HG03378 (cell line): ENCODE measurements around the gene NPNT.
A peak's percentile ranks its signal among the peaks of the same experiment; 100 is the strongest.
"Not testable (repeated sequence)": the region's sequence is repeated elsewhere in the genome, so short reads cannot be mapped to it uniquely, and the experiment has no call there.

Experiments
- ATAC-seq: cut with Tn5 transposase; IDR thresholded peaks from one replicate; pipeline ENCODE4 v1.9.1; 2021; ENCODE audit warnings: mild to moderate bottlenecking, moderate library complexity; ENCODE audit not compliant: unreplicated experiment

Gene NPNT

DNA sequence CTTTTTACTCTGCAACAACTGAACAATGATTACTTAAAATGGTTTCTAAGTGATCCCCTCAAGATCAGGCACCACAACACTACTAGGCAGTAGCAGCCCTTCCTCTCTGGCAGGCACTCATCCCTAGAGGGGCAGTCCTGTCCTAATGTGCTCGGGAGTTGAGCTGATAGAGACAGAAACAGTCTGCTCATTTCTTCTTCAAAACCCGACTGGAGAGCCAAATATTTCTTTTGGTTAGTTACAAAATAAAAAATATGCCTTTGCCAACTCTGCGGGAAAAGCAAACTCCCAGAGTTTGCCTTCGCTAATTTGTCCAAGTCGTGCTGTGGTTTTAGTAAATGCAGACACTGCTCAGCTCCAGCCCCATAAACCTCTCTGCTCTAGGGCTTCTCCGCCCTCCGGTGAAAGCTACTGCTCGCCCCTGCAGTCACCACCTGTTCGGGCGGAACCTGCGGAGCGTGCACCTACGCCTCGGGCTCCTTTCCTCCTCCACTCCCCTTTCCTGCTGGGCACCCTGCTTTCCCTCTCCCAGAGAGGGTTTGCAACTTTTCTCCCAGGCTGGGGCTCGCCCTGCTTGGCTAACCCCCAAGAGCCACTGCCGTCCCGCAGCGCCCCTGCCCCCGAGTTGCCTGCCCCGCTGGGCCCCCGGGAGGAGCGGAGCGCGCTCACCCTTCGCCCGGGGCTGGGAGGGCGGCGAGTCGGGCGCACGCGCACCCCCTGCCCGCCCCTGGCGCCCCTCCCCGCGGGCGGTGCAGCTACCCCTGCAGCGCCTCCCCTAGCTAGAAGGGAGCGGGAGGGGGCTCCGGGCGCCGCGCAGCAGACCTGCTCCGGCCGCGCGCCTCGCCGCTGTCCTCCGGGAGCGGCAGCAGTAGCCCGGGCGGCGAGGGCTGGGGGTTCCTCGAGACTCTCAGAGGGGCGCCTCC, at the start of gene NPNT:
NPNT (plus strand) TSS at position 812 of the 923 bp plus-strand sequence. CDS start 182 bp downstream, outside the sequence.
- ATAC-seq, result peak; percentile 37

DNA sequence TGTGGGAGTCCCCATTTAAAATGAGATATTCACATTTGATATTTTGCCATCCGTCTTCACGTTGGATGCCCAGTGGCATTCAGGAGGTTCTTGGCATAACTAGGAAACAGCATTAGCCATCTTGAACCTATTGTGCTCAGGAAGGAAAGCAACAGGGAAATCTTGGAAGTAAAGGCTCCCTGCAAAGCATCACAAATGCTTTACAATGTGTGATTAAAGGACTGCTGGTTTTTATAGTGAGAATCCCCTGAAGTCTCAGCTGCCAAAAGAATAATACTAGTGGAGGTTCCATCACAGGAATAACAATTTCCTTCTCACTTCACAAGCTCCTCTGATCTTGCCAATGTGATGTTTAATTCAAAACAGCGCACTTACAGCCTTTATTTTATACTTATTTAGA, 49.7 kb upstream of the NPNT start:
- no peak for ATAC-seq

DNA sequence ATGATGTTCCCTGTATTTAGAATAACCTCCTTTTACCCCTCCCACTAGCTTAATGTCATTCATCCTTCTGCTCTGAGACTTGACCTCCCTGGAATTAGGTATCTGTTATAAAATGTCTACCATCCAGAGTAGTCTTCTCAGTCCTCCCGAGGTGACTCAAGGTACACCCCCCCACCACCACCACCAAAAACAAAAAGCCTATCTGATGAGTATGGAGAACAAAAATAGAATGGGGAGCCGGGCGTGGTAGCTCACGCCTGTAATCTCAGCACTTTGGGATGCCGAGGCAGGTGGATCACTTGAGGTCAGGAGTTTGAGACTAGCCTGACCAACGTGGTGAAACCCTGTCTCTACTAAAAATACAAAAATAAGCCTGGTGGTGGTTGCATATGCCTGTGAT, 46.9 kb upstream of the NPNT start:
- not testable (repeated sequence) for ATAC-seq

- ATAC-seq, result no peak
Measured at GRCh38 chr4:105851196-105851595, 44.1 kb upstream of the NPNT start.

DNA sequence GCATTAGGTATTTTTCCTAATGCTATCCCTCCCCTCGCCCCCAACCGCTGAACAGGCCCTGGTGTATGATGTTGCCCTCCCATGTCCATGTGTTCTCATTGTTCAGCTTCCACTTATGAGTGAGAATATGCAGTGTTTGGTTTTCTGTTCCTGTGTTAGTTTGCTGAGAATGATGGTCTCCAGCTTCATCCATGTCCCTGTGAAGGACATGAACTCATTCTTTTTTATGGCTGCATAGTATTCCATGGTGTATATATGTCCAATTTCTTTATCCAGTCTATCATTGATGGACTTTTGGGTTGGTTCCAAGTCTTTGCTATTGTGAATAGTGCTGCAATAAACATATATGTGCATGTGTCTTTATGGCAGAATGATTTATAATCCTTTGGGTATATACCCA, 43.0 kb upstream of the NPNT start:
- not testable (repeated sequence) for ATAC-seq

DNA sequence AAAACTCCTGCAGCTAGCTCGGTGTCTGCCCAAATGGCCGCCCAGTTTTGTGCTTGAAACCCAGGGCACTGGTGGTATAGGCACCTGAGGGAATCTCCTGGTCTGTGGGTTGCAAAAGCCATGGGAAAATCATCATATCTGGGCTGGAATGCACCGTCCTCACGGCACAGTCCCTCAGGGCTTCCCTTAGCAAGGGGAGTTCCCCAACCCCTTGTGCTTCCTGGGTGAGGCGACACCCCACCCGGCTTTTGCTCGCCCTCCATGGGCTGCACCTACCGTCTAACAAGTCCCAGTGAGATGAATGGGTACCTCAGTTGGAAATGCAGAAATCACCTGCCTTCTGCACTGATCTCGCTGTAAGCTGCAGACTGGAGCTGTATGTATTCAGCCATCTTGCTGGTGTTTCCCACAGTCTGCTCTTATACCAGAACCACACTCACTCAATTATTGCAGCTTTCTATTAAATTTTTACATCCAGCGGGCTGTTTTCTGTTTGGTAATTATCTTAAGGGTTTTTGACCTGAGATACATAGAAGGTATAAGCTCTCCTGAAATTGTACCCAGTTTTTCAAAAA, 36.7 kb upstream of the NPNT start:
- ATAC-seq, result peak; percentile 47

DNA sequence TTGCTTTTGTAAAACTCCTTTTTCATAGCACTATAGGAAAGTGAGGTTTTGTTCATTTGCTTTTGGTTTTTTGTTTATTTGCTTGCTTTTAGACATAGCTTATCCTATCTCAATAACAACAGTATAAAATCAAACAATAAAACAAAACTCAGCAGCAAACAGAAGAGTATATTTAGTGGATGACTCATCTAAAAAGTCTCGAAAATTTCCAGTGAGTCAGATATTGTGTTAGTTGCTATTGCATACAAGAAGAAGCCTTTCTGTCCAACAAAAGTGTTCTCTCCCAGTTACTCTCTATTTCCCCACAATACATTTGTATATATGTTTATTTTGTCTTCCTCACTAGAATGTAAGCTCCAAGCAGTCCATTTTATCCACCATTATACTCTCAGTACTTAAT, 36.0 kb upstream of the NPNT start:
- ATAC-seq, result no peak

- ATAC-seq, result no peak
Measured at GRCh38 chr4:105870963-105871362, 24.3 kb upstream of the NPNT start.

GRCh38 chr4:105871997-105872396, 23.3 kb upstream of the NPNT start:
- no peak for ATAC-seq

DNA sequence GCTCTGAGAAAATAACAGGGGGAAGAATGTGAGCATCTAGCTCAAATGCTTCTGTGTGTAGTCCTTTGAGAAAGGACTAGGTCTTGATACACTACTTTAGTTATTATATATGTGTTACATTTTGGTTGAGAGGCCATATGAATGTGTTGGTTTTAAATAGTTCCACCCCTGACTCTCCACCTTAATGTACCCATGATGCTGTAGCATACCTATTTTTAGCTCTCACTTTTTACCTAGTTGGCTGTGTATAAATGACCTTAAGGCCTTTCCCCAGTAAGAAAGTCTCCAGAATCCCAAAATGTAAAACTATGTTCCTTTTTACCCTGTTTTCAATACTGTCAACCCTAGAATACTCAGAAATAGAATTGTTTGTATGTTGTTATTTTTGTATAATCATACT, 20.0 kb upstream of the NPNT start:
- no peak for ATAC-seq

- no peak for ATAC-seq
Measured at GRCh38 chr4:105878668-105879067, 16.6 kb upstream of the NPNT start.

GRCh38 chr4:105887508-105887907, 7.8 kb upstream of the NPNT start:
- ATAC-seq, result no peak

DNA sequence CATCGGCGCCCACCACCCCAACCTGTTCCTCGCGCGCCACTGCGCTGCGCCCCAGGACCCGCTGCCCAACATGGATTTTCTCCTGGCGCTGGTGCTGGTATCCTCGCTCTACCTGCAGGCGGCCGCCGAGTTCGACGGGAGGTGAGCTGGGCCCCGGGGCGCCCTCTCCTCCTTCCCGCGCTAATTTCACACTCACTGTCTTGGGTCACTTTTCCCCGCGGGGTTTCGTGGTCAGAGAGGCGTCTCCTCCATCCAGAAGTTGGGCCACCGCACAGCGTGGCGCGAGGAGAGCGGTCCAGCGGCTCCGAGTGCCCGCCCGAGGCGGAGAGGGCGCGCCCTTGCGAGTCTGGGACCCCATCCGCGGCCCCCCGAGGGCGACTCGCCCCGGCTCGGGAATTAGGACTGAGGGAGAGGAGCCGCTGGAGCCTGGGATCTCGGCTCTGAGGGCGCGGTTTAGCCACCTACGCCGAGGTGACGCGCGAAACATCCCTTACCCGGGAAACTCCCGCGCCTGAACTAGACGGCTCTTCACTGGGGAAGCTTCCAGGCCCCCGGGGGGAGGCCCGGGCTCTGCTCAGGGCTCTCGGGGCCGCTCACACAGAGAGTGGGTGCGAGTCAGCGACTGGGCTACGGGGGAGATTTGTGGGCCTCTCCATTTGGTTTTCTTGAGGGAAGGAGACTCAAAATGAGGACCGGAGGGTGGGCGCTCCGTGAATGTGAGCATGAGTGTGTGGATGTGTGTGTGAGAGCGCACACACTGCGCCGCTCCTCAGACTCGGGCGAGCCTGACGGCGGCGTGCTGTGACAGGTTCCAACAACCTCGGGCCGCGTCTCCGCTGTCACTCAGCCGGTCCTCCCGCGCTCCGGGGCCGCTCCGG, 551 bp downstream of the NPNT start:
- peak; percentile 44 for ATAC-seq

DNA sequence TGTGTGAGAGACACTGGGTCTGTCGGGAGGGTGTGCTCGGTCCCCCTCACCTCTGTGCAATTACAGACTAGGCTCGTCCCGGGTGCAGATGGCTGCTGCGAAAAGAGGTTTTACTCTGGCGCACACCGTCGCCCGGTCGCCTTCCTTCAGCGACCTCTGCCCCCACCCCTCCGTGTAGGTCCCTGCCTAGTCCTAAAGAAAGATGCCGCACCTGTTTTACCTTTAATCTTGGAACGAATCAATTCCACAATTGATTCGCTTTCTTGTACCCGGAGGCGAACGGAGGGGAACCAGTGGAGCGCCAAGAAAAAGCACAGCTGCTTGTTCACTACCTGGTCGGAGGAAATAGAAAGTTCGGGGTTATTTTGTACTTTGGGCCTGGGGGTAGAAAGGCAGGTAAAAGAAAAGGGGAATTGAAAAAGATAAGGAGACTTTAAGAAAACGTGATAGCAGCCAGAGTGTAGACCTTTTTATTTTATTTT, 1.2 kb downstream of the NPNT start:
- no peak for ATAC-seq

- no peak for ATAC-seq
Measured at GRCh38 chr4:105896984-105897775, 1.9 kb downstream of the NPNT start.

- no peak for ATAC-seq
Measured at GRCh38 chr4:105900541-105900940, 5.3 kb downstream of the NPNT start.

DNA sequence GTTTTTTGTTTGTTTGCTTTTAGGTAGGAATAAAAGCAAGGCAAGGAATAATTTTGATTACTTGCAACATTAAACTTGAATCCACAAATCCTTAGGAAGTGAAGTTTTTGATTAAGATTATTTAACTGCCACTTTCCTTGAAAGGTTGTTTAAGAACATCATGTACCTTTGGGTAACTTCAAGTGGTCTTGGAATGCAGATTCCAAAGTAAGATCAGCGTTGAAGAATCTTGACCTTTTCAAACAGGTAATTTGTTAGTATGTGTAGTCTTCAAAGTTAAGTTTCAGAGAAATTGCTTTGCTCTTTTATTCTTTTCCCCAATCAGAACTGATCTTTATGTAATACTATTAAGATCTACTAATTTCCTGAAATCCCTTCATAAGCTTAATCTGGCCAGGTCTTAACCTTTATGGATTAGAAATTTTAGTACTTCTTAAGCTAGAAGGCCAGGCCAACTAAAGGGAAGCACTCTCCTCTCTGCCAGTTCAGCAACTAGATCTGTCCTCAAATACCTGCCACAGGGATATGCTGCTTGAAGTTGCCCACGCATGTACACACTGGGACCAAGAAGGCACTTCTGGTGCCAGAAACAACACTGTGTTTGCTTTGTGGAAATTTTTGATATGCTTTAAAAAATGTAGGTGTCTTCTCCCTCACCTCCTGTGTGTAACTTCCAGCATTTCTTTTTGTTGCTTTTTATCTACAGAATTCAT, 7.4 kb downstream of the NPNT start:
- no peak for ATAC-seq

GRCh38 chr4:105909787-105910281, 14.6 kb downstream of the NPNT start:
- no peak for ATAC-seq

DNA sequence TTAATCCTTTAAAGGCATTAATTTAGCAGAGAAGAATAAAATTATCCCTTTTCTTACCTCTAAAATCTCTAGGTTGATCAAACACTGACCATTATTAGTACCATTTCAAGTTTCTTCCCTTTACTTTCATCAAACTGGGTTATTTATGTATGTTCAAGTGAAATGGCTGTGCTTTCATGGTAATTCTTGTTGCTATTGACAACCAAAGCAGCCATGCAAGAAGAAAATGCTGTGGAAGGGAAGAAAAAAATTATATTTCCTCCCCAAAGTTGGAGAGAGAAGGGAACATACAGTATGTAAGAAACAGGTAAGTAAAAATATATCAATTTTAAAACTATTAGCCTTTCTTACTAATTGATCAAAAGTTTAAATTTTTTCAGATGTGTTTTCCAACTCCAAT, 16.2 kb downstream of the NPNT start:
- ATAC-seq, result no peak

- no peak for ATAC-seq
Measured at GRCh38 chr4:105912633-105913032, 17.4 kb downstream of the NPNT start.
